Measurements from ENCODE around the gene FASTKD3. TPM values are rescaled to one million over a fixed set of nuclear protein-coding genes. Genes with fewer than 3 reads are reported as not detected.

Gene FASTKD3
- total and polyA plus RNA-seq, 10 of the 15 experiments (the other 5 are each of a cell fraction or from before 2014, with no cell fraction given): 12.1 to 59.6 (median 25.3) TPM

DNA sequence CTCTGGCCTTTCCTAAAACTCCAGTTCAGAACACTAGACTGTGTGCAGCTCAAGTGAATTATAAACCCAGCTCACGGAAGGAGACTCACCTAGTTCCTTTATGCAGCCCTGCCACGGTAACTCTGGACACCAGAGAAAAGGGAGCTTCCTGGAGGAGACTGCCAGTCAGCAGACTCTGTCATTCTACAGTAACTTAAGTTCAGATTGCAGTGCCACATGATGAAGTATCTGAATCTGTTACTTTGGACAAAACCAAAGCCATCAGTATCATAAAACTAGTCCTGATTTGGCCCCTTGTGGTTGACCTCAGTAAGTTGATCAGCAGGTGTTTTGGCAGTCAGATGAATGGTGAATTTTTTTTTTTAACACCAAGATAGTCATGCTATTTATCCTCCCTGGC lies 2.8 kb upstream of the FASTKD3 start (continued):
- no peak for TF ChIP-seq SREBF1 (IDR thresholded peaks at IDR 0.05; ENCODE audit: low read length)
- TF ChIP-seq ZNF384 (IDR thresholded peaks at IDR 0.05; ENCODE audit: borderline replicate concordance, low read depth, low read length): peak; percentile 58; the same call in 1 of the 2 replicates
- TF ChIP-seq E2F8 (IDR thresholded peaks at IDR 0.05; ENCODE audit: low read depth, partially characterized antibody): no peak
- no peak for TF ChIP-seq POLR2AphosphoS5 (IDR thresholded peaks at IDR 0.05; ENCODE audit: low read length)
- no peak for TF ChIP-seq TAF1 (IDR thresholded peaks at IDR 0.05; ENCODE audit: borderline replicate concordance, low read depth, low read length)
- TF ChIP-seq, protein P1, sequence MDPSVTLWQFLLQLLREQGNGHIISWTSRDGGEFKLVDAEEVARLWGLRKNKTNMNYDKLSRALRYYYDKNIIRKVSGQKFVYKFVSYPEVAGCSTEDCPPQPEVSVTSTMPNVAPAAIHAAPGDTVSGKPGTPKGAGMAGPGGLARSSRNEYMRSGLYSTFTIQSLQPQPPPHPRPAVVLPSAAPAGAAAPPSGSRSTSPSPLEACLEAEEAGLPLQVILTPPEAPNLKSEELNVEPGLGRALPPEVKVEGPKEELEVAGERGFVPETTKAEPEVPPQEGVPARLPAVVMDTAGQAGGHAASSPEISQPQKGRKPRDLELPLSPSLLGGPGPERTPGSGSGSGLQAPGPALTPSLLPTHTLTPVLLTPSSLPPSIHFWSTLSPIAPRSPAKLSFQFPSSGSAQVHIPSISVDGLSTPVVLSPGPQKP (IDR thresholded peaks at IDR 0.05; ENCODE audit: low read depth, low read length): no peak
- TF ChIP-seq EGR1 (IDR thresholded peaks at IDR 0.05; ENCODE audit: borderline replicate concordance in 1 of 2, low read depth in 2 of 2, low read length in 2 of 2): no peak
- TF ChIP-seq HDAC2 (IDR thresholded peaks at IDR 0.05): no peak
- no peak for TF ChIP-seq TBL1XR1 (IDR thresholded peaks at IDR 0.05; ENCODE audit: low read depth, low read length)
- TF ChIP-seq SMC3 (IDR thresholded peaks at IDR 0.05; ENCODE audit: borderline replicate concordance, low read length): no peak
- no peak for TF ChIP-seq MTA2 (IDR thresholded peaks at IDR 0.05; ENCODE audit: low read depth)
- TF ChIP-seq PAX8 (IDR thresholded peaks at IDR 0.05): no peak
- no peak for TF ChIP-seq RELA (IDR thresholded peaks at IDR 0.05; ENCODE audit: borderline replicate concordance, partially characterized antibody)
- no peak for TF ChIP-seq RAD21 (IDR thresholded peaks at IDR 0.05; ENCODE audit: insufficient read depth, low read depth, low read length)
- TF ChIP-seq RB1 (IDR thresholded peaks at IDR 0.05; ENCODE audit: borderline replicate concordance): no peak
- no peak for TF ChIP-seq SREBF2 (IDR thresholded peaks at IDR 0.05; ENCODE audit: low read length)
- no peak for TF ChIP-seq GABPA (IDR thresholded peaks at IDR 0.05; ENCODE audit: low read depth)
- no peak for TF ChIP-seq HDGF (IDR thresholded peaks at IDR 0.05)
- TF ChIP-seq MAX (IDR thresholded peaks at IDR 0.05; ENCODE audit: low read depth, low read length): no peak
- TF ChIP-seq ZNF622 (IDR thresholded peaks at IDR 0.05): no peak
- TF ChIP-seq, protein P2, sequence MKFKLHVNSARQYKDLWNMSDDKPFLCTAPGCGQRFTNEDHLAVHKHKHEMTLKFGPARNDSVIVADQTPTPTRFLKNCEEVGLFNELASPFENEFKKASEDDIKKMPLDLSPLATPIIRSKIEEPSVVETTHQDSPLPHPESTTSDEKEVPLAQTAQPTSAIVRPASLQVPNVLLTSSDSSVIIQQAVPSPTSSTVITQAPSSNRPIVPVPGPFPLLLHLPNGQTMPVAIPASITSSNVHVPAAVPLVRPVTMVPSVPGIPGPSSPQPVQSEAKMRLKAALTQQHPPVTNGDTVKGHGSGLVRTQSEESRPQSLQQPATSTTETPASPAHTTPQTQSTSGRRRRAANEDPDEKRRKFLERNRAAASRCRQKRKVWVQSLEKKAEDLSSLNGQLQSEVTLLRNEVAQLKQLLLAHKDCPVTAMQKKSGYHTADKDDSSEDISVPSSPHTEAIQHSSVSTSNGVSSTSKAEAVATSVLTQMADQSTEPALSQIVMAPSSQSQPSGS (IDR thresholded peaks at IDR 0.05; ENCODE audit: low read length): 0 out of 2 replicates have a peak, but pooled peaks have one; percentile 26
- no peak for TF ChIP-seq MTA3 (IDR thresholded peaks at IDR 0.05; ENCODE audit: borderline replicate concordance, low read length)
- no peak for TF ChIP-seq ZNF24 (IDR thresholded peaks at IDR 0.05)
- peak; percentile 69 for TF ChIP-seq NR2F1 (conservative IDR thresholded peaks at IDR 0.05)
- TF ChIP-seq ATF7 (IDR thresholded peaks at IDR 0.05; ENCODE audit: low read depth): no peak
- no peak for TF ChIP-seq USF1 (IDR thresholded peaks at IDR 0.05; ENCODE audit: borderline replicate concordance, extremely low read length, insufficient read depth, low read depth, low read length)
- no peak for TF ChIP-seq HCFC1 (IDR thresholded peaks at IDR 0.05; ENCODE audit: low read length)
- no peak for TF ChIP-seq MEF2B (IDR thresholded peaks at IDR 0.05; ENCODE audit: partially characterized antibody, poor library complexity, severe bottlenecking)
- TF ChIP-seq CBX5 (IDR thresholded peaks at IDR 0.05; ENCODE audit: low read depth): no peak
